Uterus (tissue), 2 donors: Measurements from ENCODE around the gene ADK.

Experiments
- POLR2A ChIP-seq, 2 donors: fragments of 450-650 bp; IDR thresholded peaks; one replicate each; pipeline ENCODE4 v1.6.1; 2016; ENCODE audit warnings: antibody characterized with exemption in 2 of 2, mild to moderate bottlenecking in 1 of 2, moderate library complexity in 1 of 2
- TF ChIP-seq, protein P1 (sequence below), 4 experiments: fragments of 200-600 bp in 2 of 4; fragments of 450-650 bp in 2 of 4; sonication (generic) in 2 of 4; IDR thresholded peaks; one replicate each; pipeline ENCODE4 v1.5.1; 2016 to 2019; ENCODE audit warnings: antibody characterized with exemption in 4 of 4, mild to moderate bottlenecking in 2 of 4, moderate library complexity in 1 of 4

DNA sequence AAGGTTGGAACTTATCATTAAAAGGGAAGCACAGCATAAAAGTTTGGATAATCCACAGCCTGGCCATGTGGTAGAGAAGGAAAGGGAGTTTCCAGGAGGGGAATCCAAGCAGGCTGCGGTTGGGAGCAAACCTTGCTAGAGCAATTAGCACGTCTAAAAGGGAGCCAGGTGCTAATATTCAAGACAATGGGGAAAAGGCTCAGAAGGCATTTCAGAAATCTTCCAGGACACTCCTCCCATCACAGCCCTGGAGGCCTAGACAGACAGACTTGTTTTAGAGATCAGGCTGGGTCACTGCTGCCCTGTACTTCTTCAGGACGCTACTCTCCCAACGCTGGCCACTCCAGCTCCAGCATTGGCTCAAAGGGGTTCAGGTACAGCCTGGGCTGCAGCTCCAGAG, 579.2 kb downstream of the ADK start:
- TF ChIP-seq, protein P1, sequence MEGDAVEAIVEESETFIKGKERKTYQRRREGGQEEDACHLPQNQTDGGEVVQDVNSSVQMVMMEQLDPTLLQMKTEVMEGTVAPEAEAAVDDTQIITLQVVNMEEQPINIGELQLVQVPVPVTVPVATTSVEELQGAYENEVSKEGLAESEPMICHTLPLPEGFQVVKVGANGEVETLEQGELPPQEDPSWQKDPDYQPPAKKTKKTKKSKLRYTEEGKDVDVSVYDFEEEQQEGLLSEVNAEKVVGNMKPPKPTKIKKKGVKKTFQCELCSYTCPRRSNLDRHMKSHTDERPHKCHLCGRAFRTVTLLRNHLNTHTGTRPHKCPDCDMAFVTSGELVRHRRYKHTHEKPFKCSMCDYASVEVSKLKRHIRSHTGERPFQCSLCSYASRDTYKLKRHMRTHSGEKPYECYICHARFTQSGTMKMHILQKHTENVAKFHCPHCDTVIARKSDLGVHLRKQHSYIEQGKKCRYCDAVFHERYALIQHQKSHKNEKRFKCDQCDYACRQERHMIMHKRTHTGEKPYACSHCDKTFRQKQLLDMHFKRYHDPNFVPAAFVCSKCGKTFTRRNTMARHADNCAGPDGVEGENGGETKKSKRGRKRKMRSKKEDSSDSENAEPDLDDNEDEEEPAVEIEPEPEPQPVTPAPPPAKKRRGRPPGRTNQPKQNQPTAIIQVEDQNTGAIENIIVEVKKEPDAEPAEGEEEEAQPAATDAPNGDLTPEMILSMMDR (IDR thresholded peaks at IDR 0.05): no peak
- TF ChIP-seq POLR2A (IDR thresholded peaks at IDR 0.05): no peak
